Effector memory CD4-positive, alpha-beta T cell (primary cell): ENCODE results near the gene CHCHD4.
"Not testable (repeated sequence)": the region's sequence is repeated elsewhere in the genome, so short reads cannot be mapped to it uniquely, and the experiment has no call there.

Experiments used
- DNase-seq, 3 donors: peaks; one replicate each; pipeline ENCODE4 v3.0.0-alpha.2; 2020
- H3K27ac ChIP-seq: 2 replicates; pipeline ENCODE4 v1.7.0; 2013; ENCODE audit warnings: mild to moderate bottlenecking, low read length, moderate library complexity; ENCODE audit not compliant: insufficient read depth, poor library complexity, severe bottlenecking
- H3K27me3 ChIP-seq: replicated peaks from 2 replicates; pipeline ENCODE4 v1.7.0; 2013; ENCODE audit warnings: mild to moderate bottlenecking, low read length; ENCODE audit not compliant: insufficient read depth, control insufficient read depth, poor library complexity, severe bottlenecking
- H3K36me3 ChIP-seq: 2 replicates; pipeline ENCODE4 v1.7.0; 2013; ENCODE audit warnings: mild to moderate bottlenecking, low read length, moderate library complexity; ENCODE audit not compliant: control insufficient read depth, insufficient read depth
- H3K4me1 ChIP-seq: 2 replicates; pipeline ENCODE4 v1.7.0; 2013; ENCODE audit warnings: low read length, mild to moderate bottlenecking; ENCODE audit not compliant: control insufficient read depth, insufficient read depth, poor library complexity, severe bottlenecking
- H3K4me3 ChIP-seq: 2 replicates; pipeline ENCODE4 v1.7.0; 2013; ENCODE audit warnings: low read length, low read depth, mild to moderate bottlenecking; ENCODE audit not compliant: insufficient read depth, poor library complexity, severe bottlenecking
- H3K9me3 ChIP-seq: 2 replicates; pipeline ENCODE4 v1.7.0; 2013; ENCODE audit warnings: mild to moderate bottlenecking, low read length, moderate library complexity; ENCODE audit not compliant: control insufficient read depth

Gene CHCHD4

GRCh38 chr3:14121859-14122258 lies 2.8 kb downstream of the CHCHD4 start:
- Histone ChIP-seq H3K4me1 (peaks cover 26% of the 10 kb centered on the region), H3K36me3 (peaks cover 6% of the 10 kb centered on the region), H3K4me3 (no peak overlapping the region), H3K27ac (no peak overlapping the region), H3K27me3 (no peaks in the 10 kb centered on the region), H3K9me3 (no peaks in the 10 kb centered on the region)
- no peak for DNase-seq

- not testable (repeated sequence) for H3K27ac ChIP-seq, DNase-seq, H3K27me3 ChIP-seq, H3K9me3 ChIP-seq, H3K4me3 ChIP-seq
- H3K4me1 ChIP-seq: peaks cover 18% of the 10 kb centered on the region
- peaks cover 10% of the 10 kb centered on the region for H3K36me3 ChIP-seq
Observed at GRCh38 chr3:14120921-14121448, 3.7 kb downstream of the CHCHD4 start.

GRCh38 chr3:14120111-14120920 lies 4.4 kb downstream of the CHCHD4 start:
- peaks cover 17% of the 10 kb centered on the region for H3K36me3 ChIP-seq

GRCh38 chr3:14119651-14120050 lies 5.0 kb downstream of the CHCHD4 start:
- no peak overlapping the region for H3K4me3 ChIP-seq
- H3K27ac ChIP-seq: no peak overlapping the region
- peaks cover 24% of the 10 kb centered on the region for H3K36me3 ChIP-seq
- H3K9me3 ChIP-seq: no peaks in the 10 kb centered on the region
- DNase-seq: no peak
- no peaks in the 10 kb centered on the region for H3K27me3 ChIP-seq
- peaks cover 10% of the 10 kb centered on the region for H3K4me1 ChIP-seq

More at GRCh38 chr3:14120111-14120920, 4.4 kb downstream of the CHCHD4 start:
- H3K9me3 ChIP-seq: no peaks in the 10 kb centered on the region
- peaks cover 11% of the 10 kb centered on the region for H3K4me1 ChIP-seq
- H3K27me3 ChIP-seq: no peaks in the 10 kb centered on the region
- no peak overlapping the region for H3K4me3 ChIP-seq
- DNase-seq: no peak
- no peak overlapping the region for H3K27ac ChIP-seq

GRCh38 chr3:14118400-14119381 lies 6.0 kb downstream of the CHCHD4 start:
- peaks cover 33% of the 10 kb centered on the region for H3K36me3 ChIP-seq
- no peak overlapping the region for H3K27ac ChIP-seq
- peaks cover 3% of the 10 kb centered on the region for H3K4me1 ChIP-seq
- no peaks in the 10 kb centered on the region for H3K27me3 ChIP-seq
- no peak for DNase-seq
- H3K4me3 ChIP-seq: no peak overlapping the region
- H3K9me3 ChIP-seq: no peaks in the 10 kb centered on the region

- H3K27me3 ChIP-seq: no peaks in the 10 kb centered on the region
- H3K4me1 ChIP-seq: no peaks in the 10 kb centered on the region
- H3K9me3 ChIP-seq: no peaks in the 10 kb centered on the region
- no peak for DNase-seq
- no peak overlapping the region for H3K4me3 ChIP-seq
- no peak overlapping the region for H3K27ac ChIP-seq
- H3K36me3 ChIP-seq: peaks cover 41% of the 10 kb centered on the region
Observed at GRCh38 chr3:14117468-14118399, 6.9 kb downstream of the CHCHD4 start.

- H3K27me3 ChIP-seq: no peaks in the 10 kb centered on the region
- no peaks in the 10 kb centered on the region for H3K4me1 ChIP-seq
- H3K4me3 ChIP-seq: no peak overlapping the region
- no peak for DNase-seq
- no peaks in the 10 kb centered on the region for H3K9me3 ChIP-seq
- H3K36me3 ChIP-seq: peaks cover 44% of the 10 kb centered on the region
- H3K27ac ChIP-seq: no peak overlapping the region
Observed at GRCh38 chr3:14113965-14114635, 10.6 kb downstream of the CHCHD4 start.

- no peak for DNase-seq
- no peak overlapping the region for H3K4me3 ChIP-seq
- no peak overlapping the region for H3K27ac ChIP-seq
- H3K36me3 ChIP-seq: peaks cover 37% of the 10 kb centered on the region
- no peaks in the 10 kb centered on the region for H3K27me3 ChIP-seq
- no peaks in the 10 kb centered on the region for H3K4me1 ChIP-seq
- H3K9me3 ChIP-seq: no peaks in the 10 kb centered on the region
Observed at GRCh38 chr3:14110699-14111098, 14.0 kb downstream of the CHCHD4 start.

GRCh38 chr3:14109821-14110220 lies 14.8 kb downstream of the CHCHD4 start:
- not testable (repeated sequence) for DNase-seq, H3K9me3 ChIP-seq, H3K4me3 ChIP-seq, H3K4me1 ChIP-seq, H3K27me3 ChIP-seq, H3K27ac ChIP-seq
- peaks cover 28% of the 10 kb centered on the region for H3K36me3 ChIP-seq
